PC-3 (cell line): Measurements from ENCODE around the gene BCAS1. TPM values are rescaled to one million over a fixed set of nuclear protein-coding genes. Genes with fewer than 3 reads are reported as not detected.

Source experiments
- ATAC-seq: fragments of 200-7000 bp; cut with Tn5 transposase; 2 replicates; pipeline ENCODE4 v1.9.1; 2020; ENCODE audit warnings: mild to moderate bottlenecking, moderate library complexity
- BruUV-seq: library from RNA; stranded (reverse); fragments of 400-500 nt; replicated peaks from 2 replicates; lab custom pipeline; 2021; lab: Mats Ljungman, UMichigan
- CTCF ChIA-PET: fragments of 300-600 bp; sonication (Branson Sonifier 250); formaldehyde crosslinking; loops from one replicate; lab custom pipeline; 2022; ENCODE audit warnings: antibody characterized with exemption; lab: Charles Lee
- POLR2A ChIA-PET: fragments of 300-600 bp; sonication (Branson Sonifier 250); formaldehyde crosslinking; loops from one replicate; lab custom pipeline; 2022; ENCODE audit warnings: antibody characterized with exemption; ENCODE audit not compliant: unreplicated experiment; lab: Charles Lee
- DNase-seq: peaks from one replicate; pipeline ENCODE4 v3.0.0-alpha.2; 2015
- H2AFZ ChIP-seq: fragments of 300-600 bp; sonication (generic); 2 replicates; pipeline ENCODE4 v1.6.0; 2016; ENCODE audit warnings: antibody characterized with exemption, low read length
- H3F3A ChIP-seq: fragments of 300-600 bp; sonication (generic); one replicate; pipeline ENCODE4 v1.6.0; 2017; ENCODE audit warnings: antibody characterized with exemption, low read length, control low read depth, mild to moderate bottlenecking; ENCODE audit not compliant: unreplicated experiment
- H3K27ac ChIP-seq: fragments of 300-600 bp; sonication (generic); 2 replicates; pipeline ENCODE4 v1.5.1; 2016; ENCODE audit warnings: mild to moderate bottlenecking, low read length
- H3K27me3 ChIP-seq: fragments of 300-600 bp; sonication (generic); 2 replicates; pipeline ENCODE4 v1.6.1; 2016; ENCODE audit warnings: low read length, mixed read lengths
- H3K36me3 ChIP-seq: fragments of 300-600 bp; sonication (generic); 2 replicates; pipeline ENCODE4 v1.6.1; 2016; ENCODE audit warnings: low read depth, mixed run types, low read length, mixed read lengths
- H3K4me1 ChIP-seq: fragments of 300-600 bp; sonication (generic); 2 replicates; pipeline ENCODE4 v1.5.1; 2016; ENCODE audit warnings: low read length; ENCODE audit not compliant: insufficient read depth
- H3K4me2 ChIP-seq: fragments of 300-600 bp; sonication (generic); 2 replicates; pipeline ENCODE4 v1.6.0; 2016; ENCODE audit warnings: low read length
- H3K4me3 ChIP-seq: fragments of 300-600 bp; sonication (generic); 2 replicates; pipeline ENCODE4 v1.5.1; 2016; ENCODE audit warnings: mild to moderate bottlenecking, low read length, mixed read lengths
- H3K79me2 ChIP-seq: fragments of 300-600 bp; sonication (generic); 2 replicates; pipeline ENCODE4 v1.6.1; 2017; ENCODE audit warnings: low read length, mixed read lengths
- H3K9ac ChIP-seq: fragments of 300-600 bp; sonication (generic); 2 replicates; pipeline ENCODE4 v1.6.0; 2016; ENCODE audit warnings: mild to moderate bottlenecking, low read length
- H3K9me2 ChIP-seq: fragments of 300-600 bp; sonication (generic); replicated peaks from 2 replicates; pipeline ENCODE4 v1.6.1; 2016; ENCODE audit warnings: mixed run types, low read length, mixed read lengths
- H3K9me3 ChIP-seq: fragments of 300-600 bp; sonication (generic); 2 replicates; pipeline ENCODE4 v1.6.1; 2016; ENCODE audit warnings: low read length, mixed read lengths
- H4K20me1 ChIP-seq: fragments of 300-600 bp; sonication (generic); 2 replicates; pipeline ENCODE4 v1.6.1; 2016; ENCODE audit warnings: low read length, mixed read lengths
- CTCF ChIP-seq: fragments of 300-600 bp; sonication (generic); conservative IDR thresholded peaks from 2 replicates; pipeline ENCODE4 v1.5.1; 2017; ENCODE audit warnings: antibody characterized with exemption, low read depth, mild to moderate bottlenecking, low read length
- EZH2 ChIP-seq: fragments of 300-600 bp; sonication (generic); IDR thresholded peaks from one replicate; pipeline ENCODE4 v1.6.1; 2017; ENCODE audit warnings: antibody characterized with exemption, mild to moderate bottlenecking, low read length; ENCODE audit not compliant: unreplicated experiment
- EZH2phosphoT487 ChIP-seq: fragments of 300-600 bp; sonication (generic); IDR thresholded peaks from 2 replicates; pipeline ENCODE4 v1.6.1; 2018; ENCODE audit warnings: mild to moderate bottlenecking, antibody characterized with exemption, low read length, borderline replicate concordance
- intact Hi-C: fragments of 100-400 bp; cut with micrococcal nuclease; formaldehyde crosslinking; loops from 2 replicates; pipeline ENCODE4 v1.9.0; 2023
- total RNA-seq: library from RNA; depleted of rRNA; stranded (reverse); fragments of >200 nt; gene quantifications from 2 replicates; pipeline ENCODE4 v1.2.3, GENCODE V29; 2014

BCAS1 gene
- total RNA-seq, 1 experiment from 2014 or later = 0.18 TPM

DNA sequence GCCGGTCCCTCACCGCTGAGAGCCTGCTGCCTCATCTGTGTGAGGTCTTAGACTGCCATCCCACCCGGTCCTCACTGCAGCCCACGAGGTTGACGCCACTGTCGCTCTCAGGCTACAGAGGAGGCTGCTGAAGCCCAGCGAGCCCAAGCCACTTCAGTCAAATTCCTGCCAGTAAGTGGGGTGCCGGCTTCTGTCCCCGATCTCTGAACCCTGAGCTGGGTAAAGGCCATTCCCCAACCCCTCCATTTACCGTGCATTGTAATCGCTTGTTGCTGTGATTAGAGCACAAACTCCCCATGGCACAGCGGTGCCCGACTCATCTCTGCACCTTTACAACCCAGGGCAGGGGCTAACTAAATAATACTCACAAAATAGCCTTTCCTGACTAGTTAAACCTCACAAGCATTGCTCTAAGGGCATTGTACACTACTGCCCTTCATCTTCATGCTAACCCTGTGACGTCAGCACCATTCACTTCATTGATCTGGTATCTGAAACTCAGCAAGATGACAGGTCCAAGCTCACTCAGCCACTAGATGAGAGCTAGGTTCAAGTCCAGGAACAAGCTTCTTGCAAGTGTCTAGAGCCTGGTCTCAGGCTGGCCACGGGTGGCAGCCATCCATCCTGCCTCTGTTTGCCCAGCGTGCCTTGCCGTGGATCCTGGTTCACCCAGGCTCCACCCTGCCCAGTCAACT lies 122.7 kb downstream of the BCAS1 start:
- TF ChIP-seq CTCF (no peak), EZH2 (no peak), EZH2phosphoT487 (no peak)
- Histone ChIP-seq H3K36me3 (no peaks in the 10 kb centered on the region), H3K79me2 (no peaks in the 10 kb centered on the region), H3K9me3 (peaks cover 1% of the 10 kb centered on the region; the same call in 1 of the 2 replicates), H3K27ac (no peak overlapping the region), H3K4me2 (no peak overlapping the region), H3K9ac (no peak overlapping the region), H3K9me2 (no peaks in the 10 kb centered on the region), H3F3A (no peaks in the 10 kb centered on the region), H3K4me1 (peaks cover 18% of the 10 kb centered on the region), H4K20me1 (no peaks in the 10 kb centered on the region), H3K4me3 (no peak overlapping the region), H3K27me3 (no peaks in the 10 kb centered on the region), H2AFZ (no peak overlapping the region)
- DNase-seq (no peak), ATAC-seq (no peak)
- CTCF ChIA-PET = no interaction called here
- BruUV-seq = no TSS peak
- POLR2A ChIA-PET = no interaction called here
- intact Hi-C loops = loop anchor here (2.0 to 5.0 kb wide), 2 partner anchors 115 to 260 kb away; partner anchors contain the start of gene PFDN4

- BruUV-seq = no TSS peak
- H3K79me2 ChIP-seq = no peaks in the 10 kb centered on the region
- H3K4me3 ChIP-seq = no peak overlapping the region
- H3K9me2 ChIP-seq = no peaks in the 10 kb centered on the region
- no peaks in the 10 kb centered on the region for H4K20me1 ChIP-seq
- CTCF ChIA-PET = no interaction called here
- no peaks in the 10 kb centered on the region for H3F3A ChIP-seq
- intact Hi-C loops = loop anchor here (5.0 kb wide), 1 partner anchor 261 kb away; the partner anchor contains the start of gene PFDN4
- no peak overlapping the region for H2AFZ ChIP-seq
- no peaks in the 10 kb centered on the region for H3K9me3 ChIP-seq
- no peak overlapping the region for H3K27ac ChIP-seq
- POLR2A ChIA-PET = no interaction called here
- H3K27me3 ChIP-seq = no peaks in the 10 kb centered on the region
- H3K9ac ChIP-seq = no peak overlapping the region
- no peaks in the 10 kb centered on the region for H3K36me3 ChIP-seq
- ATAC-seq (no peak), DNase-seq (no peak)
- no peak for TF ChIP-seq EZH2
- TF ChIP-seq CTCF = no peak
- no peak for TF ChIP-seq EZH2phosphoT487
- H3K4me1 ChIP-seq = peaks cover 32% of the 10 kb centered on the region
- no peak overlapping the region for H3K4me2 ChIP-seq
Observed at GRCh38 chr20:53946106-53946505, 124.3 kb downstream of the BCAS1 start.

- no peak for DNase-seq
- H3K27ac ChIP-seq = no peak overlapping the region
- CTCF ChIA-PET = no interaction called here
Observed at GRCh38 chr20:53945478-53945877, 124.9 kb downstream of the BCAS1 start.

More at GRCh38 chr20:53945478-53945877, 124.9 kb downstream of the BCAS1 start:
- no peak for ATAC-seq
- H3K9me2 ChIP-seq = no peaks in the 10 kb centered on the region
- no peaks in the 10 kb centered on the region for H3K36me3 ChIP-seq
- H3F3A ChIP-seq = no peaks in the 10 kb centered on the region
- H3K27me3 ChIP-seq = no peaks in the 10 kb centered on the region
- no peak overlapping the region for H3K4me3 ChIP-seq
- peaks cover 38% of the 10 kb centered on the region for H3K4me1 ChIP-seq
- POLR2A ChIA-PET = no interaction called here
- no peaks in the 10 kb centered on the region for H3K79me2 ChIP-seq
- H3K9me3 ChIP-seq = no peaks in the 10 kb centered on the region
- no peak for TF ChIP-seq EZH2
- no peak for TF ChIP-seq EZH2phosphoT487
- TF ChIP-seq CTCF = no peak
- no peak overlapping the region for H3K9ac ChIP-seq
- intact Hi-C loops = loop anchor here (5.0 kb wide), 1 partner anchor 262 kb away; the partner anchor contains the start of gene PFDN4
- BruUV-seq = no TSS peak
- no peak overlapping the region for H2AFZ ChIP-seq
- H3K4me2 ChIP-seq = no peak overlapping the region
- H4K20me1 ChIP-seq = no peaks in the 10 kb centered on the region
